Measurements from ENCODE around the gene INTS7. TPM values are rescaled to one million over a fixed set of nuclear protein-coding genes. Genes with fewer than 3 reads are reported as not detected.
A peak's percentile ranks its signal among the peaks of the same experiment; 100 is the strongest.

The INTS7 gene
- total and polyA plus RNA-seq, 5 donors from 2014 or later: 15.8 to 20.5 (median 16.7) TPM

DNA sequence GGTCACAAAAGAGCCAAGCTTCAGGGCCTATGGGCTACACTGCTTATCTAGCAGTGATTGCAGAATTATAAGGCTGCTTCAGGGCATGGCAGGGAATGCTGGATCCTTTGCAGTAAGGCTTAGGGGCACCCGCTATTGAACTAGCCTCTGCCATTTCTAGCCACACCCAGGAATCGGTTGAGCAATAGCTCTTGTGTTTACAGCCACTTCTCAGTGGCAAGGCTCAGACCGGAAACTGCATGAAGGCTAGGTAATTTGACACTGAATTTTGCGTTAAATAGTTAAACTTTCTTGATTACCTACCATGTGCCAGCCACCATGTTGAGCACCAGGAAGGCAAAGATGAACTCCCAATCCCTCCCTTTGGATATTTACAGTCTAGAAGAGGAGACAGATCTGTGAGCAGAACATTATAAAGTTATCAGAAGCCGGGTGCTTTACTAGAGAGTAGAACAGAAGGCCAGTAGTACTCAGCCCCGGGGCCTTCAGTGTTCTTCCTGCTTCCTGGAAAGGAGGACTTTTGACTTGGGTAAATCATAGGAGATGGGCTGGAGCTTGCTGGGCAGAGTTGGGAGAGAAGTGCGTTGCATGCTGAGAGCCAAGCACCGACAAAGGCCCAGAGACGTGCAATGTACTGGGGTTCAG is 106.2 kb downstream of the INTS7 start:
- Histone ChIP-seq H3K36me3 (ENCODE audit: control insufficient read depth, insufficient read depth, low read length) (no peaks in the 10 kb centered on the region), H3K4me1 (ENCODE audit: control insufficient read depth, insufficient read depth, low read length, poor library complexity, severe bottlenecking) (no peaks in the 10 kb centered on the region), H3K27ac (ENCODE audit: insufficient read depth, low read length, poor library complexity, severe bottlenecking) (no peak overlapping the region), H3K9me3 (ENCODE audit: control insufficient read depth in 2 of 2, low read length in 2 of 2) (no peaks in the 10 kb centered on the region), H3K27me3 (ENCODE audit: control insufficient read depth, insufficient read depth, low read length) (no peaks in the 10 kb centered on the region), H3K4me3 (ENCODE audit: low read depth, low read length) (no peak overlapping the region)
- DNase-seq: peak in 1 of 3 donors; percentile 46
- ATAC-seq (ENCODE audit: low read depth in 2 of 2): no peak
- Mint-ChIP-seq H3K4me3 (no peak overlapping the region), H3K9me3 (peaks cover 0 to 2% (median 0%) of the 10 kb centered on the region in 7 donors), H3K4me1 (peaks cover 0 to 5% (median 2%) of the 10 kb centered on the region in 4 donors), H3K27me3 (peaks cover 19% of the 10 kb centered on the region), H3K36me3 (no peaks in the 10 kb centered on the region), H3K27ac (peak overlapping the region in 1 of 3 donors; percentile 68)

GRCh38 chr1:211928290-211928801 is 107.0 kb downstream of the INTS7 start:
- peaks cover 0 to 5% (median 0%) of the 10 kb centered on the region in 4 donors for H3K4me1 Mint-ChIP-seq
- peaks cover 0 to 2% (median 0%) of the 10 kb centered on the region in 7 donors for H3K9me3 Mint-ChIP-seq
- no peaks in the 10 kb centered on the region for H3K9me3 ChIP-seq (ENCODE audit: control insufficient read depth in 2 of 2, low read length in 2 of 2)
- H3K27me3 Mint-ChIP-seq: peaks cover 19% of the 10 kb centered on the region
- H3K36me3 Mint-ChIP-seq: no peaks in the 10 kb centered on the region
- no peak overlapping the region for H3K27ac Mint-ChIP-seq
- no peaks in the 10 kb centered on the region for H3K4me1 ChIP-seq (ENCODE audit: control insufficient read depth, insufficient read depth, low read length, poor library complexity, severe bottlenecking)
- no peak overlapping the region for H3K4me3 Mint-ChIP-seq
- H3K27ac ChIP-seq (ENCODE audit: insufficient read depth, low read length, poor library complexity, severe bottlenecking): no peak overlapping the region
- no peaks in the 10 kb centered on the region for H3K27me3 ChIP-seq (ENCODE audit: control insufficient read depth, insufficient read depth, low read length)
- no peak overlapping the region for H3K4me3 ChIP-seq (ENCODE audit: low read depth, low read length)
- H3K36me3 ChIP-seq (ENCODE audit: control insufficient read depth, insufficient read depth, low read length): no peaks in the 10 kb centered on the region
- ATAC-seq (ENCODE audit: low read depth in 2 of 2) (no peak), DNase-seq (no peak)

DNA sequence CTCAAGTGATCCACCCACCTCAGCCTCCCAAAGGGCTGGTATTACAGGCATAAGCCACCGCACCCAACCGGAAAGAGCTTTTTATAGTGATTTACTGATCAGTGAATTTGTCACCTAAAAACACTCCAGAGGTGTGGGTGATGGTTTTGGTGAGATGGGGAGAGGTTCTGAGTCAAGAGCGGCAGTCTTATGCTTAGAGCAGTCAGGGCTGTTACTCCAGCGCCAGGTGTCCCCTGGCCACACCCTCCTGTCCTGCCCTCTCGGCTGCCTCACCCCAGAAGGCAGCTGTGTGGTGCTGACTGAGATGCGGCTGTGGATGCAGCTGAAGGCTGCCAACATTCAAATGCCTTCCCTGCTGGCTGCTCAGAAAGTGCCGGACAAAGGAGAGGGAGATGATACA is 110.3 kb downstream of the INTS7 start:
- Mint-ChIP-seq H3K4me1 (peaks cover 0 to 2% (median 0%) of the 10 kb centered on the region in 4 donors), H3K27ac (no peak overlapping the region), H3K27me3 (peaks cover 23% of the 10 kb centered on the region), H3K36me3 (no peaks in the 10 kb centered on the region), H3K4me3 (no peak overlapping the region), H3K9me3 (peaks cover 0 to 2% (median 0%) of the 10 kb centered on the region in 7 donors)
- DNase-seq (peak in 1 of 3 donors; percentile 19), ATAC-seq (ENCODE audit: low read depth in 2 of 2) (no peak)
- no peaks in the 10 kb centered on the region for H3K36me3 ChIP-seq (ENCODE audit: control insufficient read depth, insufficient read depth, low read length)
- no peak overlapping the region for H3K4me3 ChIP-seq (ENCODE audit: low read depth, low read length)
- no peaks in the 10 kb centered on the region for H3K4me1 ChIP-seq (ENCODE audit: control insufficient read depth, insufficient read depth, low read length, poor library complexity, severe bottlenecking)
- H3K27ac ChIP-seq (ENCODE audit: insufficient read depth, low read length, poor library complexity, severe bottlenecking): no peak overlapping the region
- H3K27me3 ChIP-seq (ENCODE audit: control insufficient read depth, insufficient read depth, low read length): no peaks in the 10 kb centered on the region
- H3K9me3 ChIP-seq (ENCODE audit: control insufficient read depth in 2 of 2, low read length in 2 of 2): no peaks in the 10 kb centered on the region

- Mint-ChIP-seq H3K9me3 (peaks cover 0 to 2% (median 0%) of the 10 kb centered on the region in 7 donors), H3K36me3 (no peaks in the 10 kb centered on the region), H3K27ac (no peak overlapping the region), H3K4me3 (no peak overlapping the region), H3K27me3 (peaks cover 21% of the 10 kb centered on the region), H3K4me1 (peaks cover 0 to under 1% (median 0%) of the 10 kb centered on the region in 4 donors)
- H3K4me3 ChIP-seq (ENCODE audit: low read depth, low read length): no peak overlapping the region
- no peaks in the 10 kb centered on the region for H3K27me3 ChIP-seq (ENCODE audit: control insufficient read depth, insufficient read depth, low read length)
- ATAC-seq (ENCODE audit: low read depth in 2 of 2) (no peak), DNase-seq (no peak)
- H3K9me3 ChIP-seq (ENCODE audit: control insufficient read depth in 2 of 2, low read length in 2 of 2): no peaks in the 10 kb centered on the region
- no peaks in the 10 kb centered on the region for H3K4me1 ChIP-seq (ENCODE audit: control insufficient read depth, insufficient read depth, low read length, poor library complexity, severe bottlenecking)
- H3K36me3 ChIP-seq (ENCODE audit: control insufficient read depth, insufficient read depth, low read length): no peaks in the 10 kb centered on the region
- no peak overlapping the region for H3K27ac ChIP-seq (ENCODE audit: insufficient read depth, low read length, poor library complexity, severe bottlenecking)
These were observed 111.1 kb downstream of the INTS7 start for GRCh38 chr1:211924256-211924655.

GRCh38 chr1:211923095-211923494 is 112.3 kb downstream of the INTS7 start:
- ATAC-seq (ENCODE audit: low read depth in 2 of 2) (no peak), DNase-seq (no peak)
- no peaks in the 10 kb centered on the region for H3K27me3 ChIP-seq (ENCODE audit: control insufficient read depth, insufficient read depth, low read length)
- Mint-ChIP-seq H3K4me1 (no peaks in the 10 kb centered on the region), H3K27ac (no peak overlapping the region), H3K27me3 (peaks cover 25% of the 10 kb centered on the region), H3K9me3 (peaks cover 0 to 2% (median 0%) of the 10 kb centered on the region in 7 donors), H3K4me3 (no peak overlapping the region), H3K36me3 (no peaks in the 10 kb centered on the region)
- H3K9me3 ChIP-seq (ENCODE audit: control insufficient read depth in 2 of 2, low read length in 2 of 2): no peaks in the 10 kb centered on the region
- no peaks in the 10 kb centered on the region for H3K4me1 ChIP-seq (ENCODE audit: control insufficient read depth, insufficient read depth, low read length, poor library complexity, severe bottlenecking)
- H3K27ac ChIP-seq (ENCODE audit: insufficient read depth, low read length, poor library complexity, severe bottlenecking): no peak overlapping the region
- H3K36me3 ChIP-seq (ENCODE audit: control insufficient read depth, insufficient read depth, low read length): no peaks in the 10 kb centered on the region
- H3K4me3 ChIP-seq (ENCODE audit: low read depth, low read length): no peak overlapping the region

GRCh38 chr1:211921579-211922095 is 113.7 kb downstream of the INTS7 start:
- Mint-ChIP-seq H3K27ac (no peak overlapping the region), H3K36me3 (no peaks in the 10 kb centered on the region), H3K9me3 (peaks cover 0 to 1% (median 0%) of the 10 kb centered on the region in 7 donors)

GRCh38 chr1:211920602-211921226 is 114.6 kb downstream of the INTS7 start:
- peaks cover 32% of the 10 kb centered on the region for H3K27me3 Mint-ChIP-seq
- no peaks in the 10 kb centered on the region for H3K36me3 ChIP-seq (ENCODE audit: control insufficient read depth, insufficient read depth, low read length)
- no peak overlapping the region for H3K27ac Mint-ChIP-seq

More at GRCh38 chr1:211921579-211922095, 113.7 kb downstream of the INTS7 start:
- peaks cover 27% of the 10 kb centered on the region for H3K27me3 Mint-ChIP-seq
- ATAC-seq (ENCODE audit: low read depth in 2 of 2) (no peak), DNase-seq (no peak)
- Histone ChIP-seq H3K27me3 (ENCODE audit: control insufficient read depth, insufficient read depth, low read length) (peaks cover 3% of the 10 kb centered on the region), H3K4me1 (ENCODE audit: control insufficient read depth, insufficient read depth, low read length, poor library complexity, severe bottlenecking) (no peaks in the 10 kb centered on the region), H3K4me3 (ENCODE audit: low read depth, low read length) (no peak overlapping the region), H3K36me3 (ENCODE audit: control insufficient read depth, insufficient read depth, low read length) (no peaks in the 10 kb centered on the region), H3K27ac (ENCODE audit: insufficient read depth, low read length, poor library complexity, severe bottlenecking) (no peak overlapping the region), H3K9me3 (ENCODE audit: control insufficient read depth in 2 of 2, low read length in 2 of 2) (no peaks in the 10 kb centered on the region)
- no peak overlapping the region for H3K4me3 Mint-ChIP-seq
- no peaks in the 10 kb centered on the region for H3K4me1 Mint-ChIP-seq

More at GRCh38 chr1:211920602-211921226, 114.6 kb downstream of the INTS7 start:
- Mint-ChIP-seq H3K9me3 (peaks cover 0 to 1% (median 0%) of the 10 kb centered on the region in 7 donors), H3K4me1 (no peaks in the 10 kb centered on the region), H3K4me3 (no peak overlapping the region), H3K36me3 (no peaks in the 10 kb centered on the region)
- Histone ChIP-seq H3K4me1 (ENCODE audit: control insufficient read depth, insufficient read depth, low read length, poor library complexity, severe bottlenecking) (no peaks in the 10 kb centered on the region), H3K27ac (ENCODE audit: insufficient read depth, low read length, poor library complexity, severe bottlenecking) (no peak overlapping the region), H3K27me3 (ENCODE audit: control insufficient read depth, insufficient read depth, low read length) (peaks cover 3% of the 10 kb centered on the region), H3K4me3 (ENCODE audit: low read depth, low read length) (no peak overlapping the region), H3K9me3 (ENCODE audit: control insufficient read depth in 2 of 2, low read length in 2 of 2) (no peaks in the 10 kb centered on the region)
- ATAC-seq (ENCODE audit: low read depth in 2 of 2): no peak
- DNase-seq: no peak

All from CD4-positive, CD25-positive, alpha-beta regulatory T cell (primary cell).